ENCODE measurements around the gene ZNF556. TPM values are rescaled to one million over a fixed set of nuclear protein-coding genes. Genes with fewer than 3 reads are reported as not detected.
"Not testable (repeated sequence)": the region's sequence is repeated elsewhere in the genome, so short reads cannot be mapped to it uniquely, and the experiment has no call there.

ZNF556 gene
- total RNA-seq, 1 donor from 2014 or later = not detected

GRCh38 chr19:2900296-2901252, 33.4 kb downstream of the ZNF556 start, which contains the start of gene ZNF57:
ZNF57 (plus strand) TSS chr19:2900928; CDS start chr19:2901046, 118 bp downstream.
- Mint-ChIP-seq H3K27ac (peak within 1 kb of the TSS; percentile 85), H3K36me3 (ENCODE audit: low read depth) (no peaks in the 10 kb centered on the region), H3K4me3 (peak within 1 kb of the TSS; percentile 93), H3K27me3 (ENCODE audit: insufficient read depth) (no peaks in the 10 kb centered on the region), H3K9me3 (peaks cover 19% of the 10 kb centered on the region), H3K4me1 (ENCODE audit: low read depth) (peaks cover 4% of the 10 kb centered on the region)
- intact Hi-C loops (cut with micrococcal nuclease) = loop anchor here (1.0 to 2.0 kb wide), 2 partner anchors 50 to 59 kb away; partner anchors contain the start of gene ZNF555
- DNase-seq (ENCODE audit: low spot score) = peak; percentile 87

GRCh38 chr19:2902590-2903218, 35.6 kb downstream of the ZNF556 start:
- Mint-ChIP-seq H3K27ac (no peak overlapping the region), H3K4me3 (peak overlapping the region; percentile 40), H3K9me3 (peaks cover 11% of the 10 kb centered on the region), H3K27me3 (ENCODE audit: insufficient read depth) (no peaks in the 10 kb centered on the region), H3K36me3 (ENCODE audit: low read depth) (peaks cover 4% of the 10 kb centered on the region), H3K4me1 (ENCODE audit: low read depth) (peaks cover 4% of the 10 kb centered on the region)
- intact Hi-C loops (cut with micrococcal nuclease) = no loop called here
- no peak for DNase-seq (ENCODE audit: low spot score)

- H3K27me3 Mint-ChIP-seq (ENCODE audit: insufficient read depth); DNase-seq (ENCODE audit: low spot score); H3K27ac Mint-ChIP-seq; H3K36me3 Mint-ChIP-seq (ENCODE audit: low read depth); H3K9me3 Mint-ChIP-seq; H3K4me1 Mint-ChIP-seq (ENCODE audit: low read depth); H3K4me3 Mint-ChIP-seq; intact Hi-C loops (cut with micrococcal nuclease): not testable (repeated sequence)
Measured at GRCh38 chr19:2903326-2903725, 36.2 kb downstream of the ZNF556 start.

- DNase-seq (ENCODE audit: low spot score) = no peak
- Mint-ChIP-seq H3K4me1 (ENCODE audit: low read depth) (peaks cover 5% of the 10 kb centered on the region), H3K27me3 (ENCODE audit: insufficient read depth) (no peaks in the 10 kb centered on the region), H3K9me3 (peaks cover 22% of the 10 kb centered on the region), H3K27ac (no peak overlapping the region), H3K4me3 (no peak overlapping the region), H3K36me3 (ENCODE audit: low read depth) (peaks cover 8% of the 10 kb centered on the region)
- intact Hi-C loops (cut with micrococcal nuclease) = no loop called here
Measured at GRCh38 chr19:2905918-2906519, 38.9 kb downstream of the ZNF556 start.

- H3K9me3 Mint-ChIP-seq = peaks cover 25% of the 10 kb centered on the region
- H3K36me3 Mint-ChIP-seq (ENCODE audit: low read depth) = peaks cover 10% of the 10 kb centered on the region
Measured at GRCh38 chr19:2906631-2907195, 39.6 kb downstream of the ZNF556 start.

GRCh38 chr19:2912306-2912705, 45.2 kb downstream of the ZNF556 start:
- H3K36me3 Mint-ChIP-seq (ENCODE audit: low read depth) = peaks cover 32% of the 10 kb centered on the region
- H3K9me3 Mint-ChIP-seq = peaks cover 65% of the 10 kb centered on the region
- peaks cover 5% of the 10 kb centered on the region for H3K4me1 Mint-ChIP-seq (ENCODE audit: low read depth)
- no peak overlapping the region for H3K4me3 Mint-ChIP-seq
- DNase-seq (ENCODE audit: low spot score) = no peak
- H3K27ac Mint-ChIP-seq = no peak overlapping the region
- intact Hi-C loops (cut with micrococcal nuclease) = no loop called here
- H3K27me3 Mint-ChIP-seq (ENCODE audit: insufficient read depth) = no peaks in the 10 kb centered on the region

More at GRCh38 chr19:2906631-2907195, 39.6 kb downstream of the ZNF556 start:
- Mint-ChIP-seq H3K4me1 (ENCODE audit: low read depth) (peaks cover 5% of the 10 kb centered on the region), H3K27ac (no peak overlapping the region), H3K27me3 (ENCODE audit: insufficient read depth) (no peaks in the 10 kb centered on the region), H3K4me3 (no peak overlapping the region)
- no peak for DNase-seq (ENCODE audit: low spot score)
- intact Hi-C loops (cut with micrococcal nuclease) = no loop called here

GRCh38 chr19:2917275-2918184, 50.4 kb downstream of the ZNF556 start:
- peaks cover 51% of the 10 kb centered on the region for H3K9me3 Mint-ChIP-seq
- no peaks in the 10 kb centered on the region for H3K27me3 Mint-ChIP-seq (ENCODE audit: insufficient read depth)
- H3K27ac Mint-ChIP-seq = no peak overlapping the region
- no peak overlapping the region for H3K4me3 Mint-ChIP-seq
- no peaks in the 10 kb centered on the region for H3K4me1 Mint-ChIP-seq (ENCODE audit: low read depth)
- no peak for DNase-seq (ENCODE audit: low spot score)
- intact Hi-C loops (cut with micrococcal nuclease) = no loop called here
- H3K36me3 Mint-ChIP-seq (ENCODE audit: low read depth) = peaks cover 37% of the 10 kb centered on the region

- Mint-ChIP-seq H3K27ac (no peak overlapping the region), H3K4me3 (no peak overlapping the region), H3K4me1 (ENCODE audit: low read depth) (no peaks in the 10 kb centered on the region), H3K9me3 (peaks cover 20% of the 10 kb centered on the region), H3K27me3 (ENCODE audit: insufficient read depth) (no peaks in the 10 kb centered on the region), H3K36me3 (ENCODE audit: low read depth) (peaks cover 10% of the 10 kb centered on the region)
- no peak for DNase-seq (ENCODE audit: low spot score)
- intact Hi-C loops (cut with micrococcal nuclease) = no loop called here
Measured at GRCh38 chr19:2922987-2923386, 55.9 kb downstream of the ZNF556 start.

GRCh38 chr19:2923510-2923909, 56.4 kb downstream of the ZNF556 start:
- Mint-ChIP-seq H3K4me3 (no peak overlapping the region), H3K27ac (no peak overlapping the region), H3K4me1 (ENCODE audit: low read depth) (no peaks in the 10 kb centered on the region), H3K36me3 (ENCODE audit: low read depth) (peaks cover 6% of the 10 kb centered on the region), H3K27me3 (ENCODE audit: insufficient read depth) (no peaks in the 10 kb centered on the region), H3K9me3 (peaks cover 17% of the 10 kb centered on the region)
- intact Hi-C loops (cut with micrococcal nuclease) = no loop called here
- DNase-seq (ENCODE audit: low spot score) = no peak

GRCh38 chr19:2926341-2927031, 59.4 kb downstream of the ZNF556 start:
- no peak overlapping the region for H3K27ac Mint-ChIP-seq
- peaks cover 19% of the 10 kb centered on the region for H3K9me3 Mint-ChIP-seq
- no peak overlapping the region for H3K4me3 Mint-ChIP-seq
- no peak for DNase-seq (ENCODE audit: low spot score)
- H3K36me3 Mint-ChIP-seq (ENCODE audit: low read depth) = peaks cover 6% of the 10 kb centered on the region
- no peaks in the 10 kb centered on the region for H3K4me1 Mint-ChIP-seq (ENCODE audit: low read depth)
- intact Hi-C loops (cut with micrococcal nuclease) = no loop called here
- H3K27me3 Mint-ChIP-seq (ENCODE audit: insufficient read depth) = no peaks in the 10 kb centered on the region

- no peak overlapping the region for H3K4me3 Mint-ChIP-seq
- peaks cover 8% of the 10 kb centered on the region for H3K36me3 Mint-ChIP-seq (ENCODE audit: low read depth)
- no peak for DNase-seq (ENCODE audit: low spot score)
- intact Hi-C loops (cut with micrococcal nuclease) = no loop called here
- no peaks in the 10 kb centered on the region for H3K27me3 Mint-ChIP-seq (ENCODE audit: insufficient read depth)
- H3K27ac Mint-ChIP-seq = no peak overlapping the region
- no peaks in the 10 kb centered on the region for H3K4me1 Mint-ChIP-seq (ENCODE audit: low read depth)
- peaks cover 22% of the 10 kb centered on the region for H3K9me3 Mint-ChIP-seq
Measured at GRCh38 chr19:2927032-2927430, 59.9 kb downstream of the ZNF556 start.

Data from activated T-helper 1 cell treated with anti-CD3 and anti-CD28 coated beads, Interleukin-12 subunit alpha, Interleukin-12 subunit beta, Interleukin-2, Interleukin-4 antibody, amounts not matched to agents 30 ng/mL and 10 ng/mL and 1 ng/mL, durations not matched to agents 14 hours and 24 hours and 36 hours (primary cell).